Osteocyte (in vitro differentiated cells): ENCODE results near the gene APOL1. TPM values are rescaled to one million over a fixed set of nuclear protein-coding genes. Genes with fewer than 3 reads are reported as not detected.
A peak's percentile ranks its signal among the peaks of the same experiment; 100 is the strongest.

Experiments
- DNase-seq: peaks from one replicate; pipeline ENCODE4 v3.0.0; 2021; ENCODE audit warnings: mixed read lengths; ENCODE audit not compliant: unreplicated experiment; ENCODE audit errors: extremely low spot score
- H3K27ac Mint-ChIP-seq: one replicate; pipeline ENCODE4 v1.8.0; 2021; ENCODE audit warnings: mild to moderate bottlenecking, mixed read lengths; ENCODE audit not compliant: unreplicated experiment
- H3K27me3 Mint-ChIP-seq: one replicate; pipeline ENCODE4 v1.8.0; 2021; ENCODE audit warnings: mixed read lengths; ENCODE audit not compliant: unreplicated experiment
- H3K36me3 Mint-ChIP-seq: one replicate; pipeline ENCODE4 v1.8.0; 2021; ENCODE audit warnings: mixed read lengths; ENCODE audit not compliant: unreplicated experiment
- H3K4me1 Mint-ChIP-seq: one replicate; pipeline ENCODE4 v1.8.0; 2021; ENCODE audit warnings: mixed read lengths; ENCODE audit not compliant: unreplicated experiment
- H3K4me3 Mint-ChIP-seq: one replicate; pipeline ENCODE4 v1.8.0; 2021; ENCODE audit warnings: mild to moderate bottlenecking, moderate library complexity, mixed read lengths; ENCODE audit not compliant: unreplicated experiment
- H3K9me3 Mint-ChIP-seq: one replicate; pipeline ENCODE4 v1.8.0; 2021; ENCODE audit warnings: mixed read lengths; ENCODE audit not compliant: unreplicated experiment
- CTCF ChIP-seq: fragments of 200-600 bp; sonication (generic); IDR thresholded peaks from 2 replicates; pipeline ENCODE4 v1.5.0; 2021; ENCODE audit warnings: antibody characterized with exemption, mild to moderate bottlenecking, moderate library complexity
- total RNA-seq: library from RNA; stranded (reverse); gene quantifications from 2 replicates; pipeline ENCODE4 v1.2.1, GENCODE V29; 2021

The APOL1 gene
- total RNA-seq, 1 donor from 2014 or later = 16.2 TPM

- TF ChIP-seq CTCF = peak; percentile 72
- H3K4me3 Mint-ChIP-seq = peak within 1 kb of the TSS; percentile 92
- peaks cover 6% of the 10 kb centered on the region for H3K27me3 Mint-ChIP-seq
- DNase-seq = peak; percentile 96
- peaks cover 14% of the 10 kb centered on the region for H3K9me3 Mint-ChIP-seq
- H3K27ac Mint-ChIP-seq = peak within 1 kb of the TSS; percentile 99
- peaks cover 64% of the 10 kb centered on the region for H3K4me1 Mint-ChIP-seq
- H3K36me3 Mint-ChIP-seq = peaks cover 22% of the 10 kb centered on the region
Observed at GRCh38 chr22:36239401-36240171, 13.3 kb upstream of the APOL1 start, which contains the start of gene APOL2. Gene APOL2, minus strand, starts transcription at chr22:36239527. Its CDS starts 6,365 bp downstream, at chr22:36233162.

GRCh38 chr22:36243986-36244385, 8.9 kb upstream of the APOL1 start:
- Mint-ChIP-seq H3K9me3 (peaks cover 7% of the 10 kb centered on the region), H3K27ac (no peak overlapping the region), H3K36me3 (no peaks in the 10 kb centered on the region), H3K27me3 (peaks cover 6% of the 10 kb centered on the region), H3K4me3 (no peak overlapping the region), H3K4me1 (peaks cover 28% of the 10 kb centered on the region)
- no peak for TF ChIP-seq CTCF
- no peak for DNase-seq

- no peak for DNase-seq
- no peaks in the 10 kb centered on the region for H3K36me3 Mint-ChIP-seq
- peaks cover 20% of the 10 kb centered on the region for H3K4me1 Mint-ChIP-seq
- no peak for TF ChIP-seq CTCF
- H3K9me3 Mint-ChIP-seq = peaks cover 7% of the 10 kb centered on the region
- no peak overlapping the region for H3K4me3 Mint-ChIP-seq
- peaks cover 6% of the 10 kb centered on the region for H3K27me3 Mint-ChIP-seq
- H3K27ac Mint-ChIP-seq = peak overlapping the region; percentile 86
Observed at GRCh38 chr22:36244522-36245391, 8.2 kb upstream of the APOL1 start.

GRCh38 chr22:36245805-36246356, 7.1 kb upstream of the APOL1 start:
- no peak for TF ChIP-seq CTCF
- peaks cover 6% of the 10 kb centered on the region for H3K27me3 Mint-ChIP-seq
- H3K4me1 Mint-ChIP-seq = peaks cover 24% of the 10 kb centered on the region
- no peak overlapping the region for H3K27ac Mint-ChIP-seq
- no peak for DNase-seq
- H3K9me3 Mint-ChIP-seq = peaks cover 7% of the 10 kb centered on the region
- no peaks in the 10 kb centered on the region for H3K36me3 Mint-ChIP-seq
- no peak overlapping the region for H3K4me3 Mint-ChIP-seq
